MM.1S (cell line): Measurements from ENCODE around the gene PKP4.

Source experiments
- DNase-seq: peaks from one replicate; pipeline ENCODE4 v3.0.0-alpha.2; 2015
- H2AFZ ChIP-seq: fragments of 300-600 bp; sonication (generic); 2 replicates; pipeline ENCODE4 v1.6.0; 2016; ENCODE audit warnings: antibody characterized with exemption, low read length
- H3F3A ChIP-seq: fragments of 300-600 bp; sonication (generic); 2 replicates; pipeline ENCODE4 v1.6.1; 2016; ENCODE audit warnings: mild to moderate bottlenecking, antibody characterized with exemption, low read length, moderate library complexity, mixed read lengths; ENCODE audit not compliant: insufficient read depth
- H3K27ac ChIP-seq: fragments of 300-600 bp; sonication (generic); 2 replicates; pipeline ENCODE4 v1.5.1; 2016; ENCODE audit warnings: mild to moderate bottlenecking, low read length
- H3K27me3 ChIP-seq: fragments of 300-600 bp; sonication (generic); replicated peaks from 2 replicates; pipeline ENCODE4 v1.6.0; 2016; ENCODE audit warnings: low read length; ENCODE audit not compliant: insufficient read depth
- H3K36me3 ChIP-seq: fragments of 300-600 bp; sonication (generic); replicated peaks from 2 replicates; pipeline ENCODE4 v1.6.1; 2016; ENCODE audit warnings: mild to moderate bottlenecking, low read length, mixed read lengths; ENCODE audit not compliant: insufficient read depth
- H3K4me1 ChIP-seq: fragments of 300-600 bp; sonication (generic); 2 replicates; pipeline ENCODE4 v1.6.1; 2016; ENCODE audit warnings: low read length, mixed read lengths
- H3K4me2 ChIP-seq: fragments of 300-600 bp; sonication (generic); 2 replicates; pipeline ENCODE4 v1.6.0; 2016; ENCODE audit warnings: low read depth, low read length
- H3K4me3 ChIP-seq: fragments of 300-600 bp; sonication (generic); 2 replicates; pipeline ENCODE4 v1.5.1; 2016; ENCODE audit warnings: low read length, mixed read lengths
- H3K79me2 ChIP-seq: fragments of 300-600 bp; sonication (generic); 2 replicates; pipeline ENCODE4 v1.6.1; 2016; ENCODE audit warnings: mixed run types, low read length, mixed read lengths
- H3K9ac ChIP-seq: fragments of 300-600 bp; sonication (generic); 2 replicates; pipeline ENCODE4 v1.6.1; 2016; ENCODE audit warnings: low read length, mixed read lengths
- H3K9me2 ChIP-seq: fragments of 300-600 bp; sonication (generic); replicated peaks from 2 replicates; pipeline ENCODE4 v1.6.1; 2016; ENCODE audit warnings: mild to moderate bottlenecking, low read length, mixed read lengths; ENCODE audit not compliant: insufficient read depth
- H3K9me3 ChIP-seq: fragments of 300-600 bp; sonication (generic); replicated peaks from 2 replicates; pipeline ENCODE4 v1.6.1; 2016; ENCODE audit warnings: mild to moderate bottlenecking, low read length, mixed read lengths; ENCODE audit not compliant: insufficient read depth
- H4K20me1 ChIP-seq: fragments of 300-600 bp; sonication (generic); 2 replicates; pipeline ENCODE4 v1.6.1; 2016; ENCODE audit warnings: mild to moderate bottlenecking, low read length, moderate library complexity, mixed read lengths; ENCODE audit not compliant: insufficient read depth
- EZH2 ChIP-seq: fragments of 300-600 bp; sonication (generic); optimal IDR thresholded peaks from 2 replicates; pipeline ENCODE3; 2017; ENCODE audit warnings: low read depth, mild to moderate bottlenecking, antibody characterized with exemption, low read length, mixed read lengths
- EZH2phosphoT487 ChIP-seq: fragments of 300-600 bp; sonication (generic); IDR thresholded peaks from 2 replicates; pipeline ENCODE4 v1.6.1; 2018; ENCODE audit warnings: antibody characterized with exemption, low read length
- TF ChIP-seq, protein P1 (sequence below): fragments of 300-600 bp; sonication (generic); IDR thresholded peaks from 2 replicates; pipeline ENCODE4 v1.5.1; 2016; ENCODE audit warnings: antibody characterized with exemption, low read length, mixed read lengths

Gene PKP4

GRCh38 chr2:158507141-158507540 is 50.4 kb downstream of the PKP4 start:
- no peaks in the 10 kb centered on the region for H3K4me1 ChIP-seq
- H3K4me3 ChIP-seq: no peak overlapping the region
- no peaks in the 10 kb centered on the region for H4K20me1 ChIP-seq
- no peaks in the 10 kb centered on the region for H3K9me2 ChIP-seq
- DNase-seq: no peak
- TF ChIP-seq EZH2 (no peak), EZH2phosphoT487 (no peak)
- TF ChIP-seq, protein P1, sequence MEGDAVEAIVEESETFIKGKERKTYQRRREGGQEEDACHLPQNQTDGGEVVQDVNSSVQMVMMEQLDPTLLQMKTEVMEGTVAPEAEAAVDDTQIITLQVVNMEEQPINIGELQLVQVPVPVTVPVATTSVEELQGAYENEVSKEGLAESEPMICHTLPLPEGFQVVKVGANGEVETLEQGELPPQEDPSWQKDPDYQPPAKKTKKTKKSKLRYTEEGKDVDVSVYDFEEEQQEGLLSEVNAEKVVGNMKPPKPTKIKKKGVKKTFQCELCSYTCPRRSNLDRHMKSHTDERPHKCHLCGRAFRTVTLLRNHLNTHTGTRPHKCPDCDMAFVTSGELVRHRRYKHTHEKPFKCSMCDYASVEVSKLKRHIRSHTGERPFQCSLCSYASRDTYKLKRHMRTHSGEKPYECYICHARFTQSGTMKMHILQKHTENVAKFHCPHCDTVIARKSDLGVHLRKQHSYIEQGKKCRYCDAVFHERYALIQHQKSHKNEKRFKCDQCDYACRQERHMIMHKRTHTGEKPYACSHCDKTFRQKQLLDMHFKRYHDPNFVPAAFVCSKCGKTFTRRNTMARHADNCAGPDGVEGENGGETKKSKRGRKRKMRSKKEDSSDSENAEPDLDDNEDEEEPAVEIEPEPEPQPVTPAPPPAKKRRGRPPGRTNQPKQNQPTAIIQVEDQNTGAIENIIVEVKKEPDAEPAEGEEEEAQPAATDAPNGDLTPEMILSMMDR: no peak
- no peaks in the 10 kb centered on the region for H3K36me3 ChIP-seq
- no peak overlapping the region for H3K4me2 ChIP-seq
- no peaks in the 10 kb centered on the region for H3K9me3 ChIP-seq
- no peaks in the 10 kb centered on the region for H3K27me3 ChIP-seq
- H3F3A ChIP-seq: no peaks in the 10 kb centered on the region
- H3K79me2 ChIP-seq: peaks cover 57% of the 10 kb centered on the region
- H3K27ac ChIP-seq: no peak overlapping the region
- no peak overlapping the region for H3K9ac ChIP-seq
- no peak overlapping the region for H2AFZ ChIP-seq

- no peak overlapping the region for H3K4me2 ChIP-seq
- no peaks in the 10 kb centered on the region for H3K27me3 ChIP-seq
- no peaks in the 10 kb centered on the region for H3F3A ChIP-seq
- H3K9me3 ChIP-seq: no peaks in the 10 kb centered on the region
- H4K20me1 ChIP-seq: no peaks in the 10 kb centered on the region
- no peak overlapping the region for H3K4me3 ChIP-seq
- TF ChIP-seq, protein P1: no peak
- TF ChIP-seq EZH2phosphoT487: no peak
- no peak for TF ChIP-seq EZH2
- H3K36me3 ChIP-seq: no peaks in the 10 kb centered on the region
- H3K9ac ChIP-seq: no peak overlapping the region
- no peak for DNase-seq
- H3K4me1 ChIP-seq: no peaks in the 10 kb centered on the region
- H3K79me2 ChIP-seq: peaks cover 57% of the 10 kb centered on the region
- no peak overlapping the region for H2AFZ ChIP-seq
- no peak overlapping the region for H3K27ac ChIP-seq
- no peaks in the 10 kb centered on the region for H3K9me2 ChIP-seq
Measured at GRCh38 chr2:158507679-158508078, 50.9 kb downstream of the PKP4 start.

- Histone ChIP-seq H4K20me1 (no peaks in the 10 kb centered on the region), H3K27ac (no peak overlapping the region), H3K79me2 (peaks cover 42% of the 10 kb centered on the region), H3K9ac (no peak overlapping the region), H3K4me1 (no peaks in the 10 kb centered on the region), H3K9me3 (no peaks in the 10 kb centered on the region), H3K9me2 (no peaks in the 10 kb centered on the region), H3K36me3 (no peaks in the 10 kb centered on the region), H2AFZ (no peak overlapping the region), H3K4me2 (no peak overlapping the region), H3F3A (no peaks in the 10 kb centered on the region), H3K27me3 (no peaks in the 10 kb centered on the region), H3K4me3 (no peak overlapping the region)
- DNase-seq: no peak
- TF ChIP-seq EZH2phosphoT487 (no peak), EZH2 (no peak)
- TF ChIP-seq, protein P1: no peak
Measured at GRCh38 chr2:158509928-158510797, 53.4 kb downstream of the PKP4 start.
